PFSK-1 (cell line): Measurements from ENCODE around the gene ASIC2.

Source experiments
- FOXP2 ChIP-seq: optimal IDR thresholded peaks from 2 replicates; pipeline ENCODE3; 2011; ENCODE audit warnings: borderline replicate concordance, control low read depth, inconsistent platforms; ENCODE audit not compliant: insufficient read depth; ENCODE audit errors: extremely low read length, extremely low read depth
- POLR2AphosphoS5 ChIP-seq: IDR thresholded peaks from 2 replicates; pipeline ENCODE4 v1.6.1; 2012; ENCODE audit warnings: low read depth, mild to moderate bottlenecking, control low read depth, low read length, moderate library complexity
- SIN3A ChIP-seq: IDR thresholded peaks from 2 replicates; pipeline ENCODE4 v1.6.1; 2012; ENCODE audit warnings: mild to moderate bottlenecking, low read length, moderate library complexity, borderline replicate concordance; ENCODE audit not compliant: insufficient read depth
- TAF1 ChIP-seq: IDR thresholded peaks from 2 replicates; pipeline ENCODE4 v1.6.1; 2012; ENCODE audit warnings: low read length, control low read depth, borderline replicate concordance; ENCODE audit not compliant: insufficient read depth
- TF ChIP-seq, protein P1 (sequence below), 2 experiments: IDR thresholded peaks; 2 replicates each; pipeline versions ENCODE4 v1.6.1 to v1.8.0; 2011 to 2012; ENCODE audit warnings: low read depth in 2 of 2, low read length in 2 of 2, control low read depth in 1 of 2, inconsistent platforms in 1 of 2, mild to moderate bottlenecking in 1 of 2, moderate library complexity in 1 of 2; ENCODE audit not compliant: insufficient read depth in 1 of 2

The ASIC2 gene

GRCh38 chr17:33118391-33119075, 174.6 kb downstream of the ASIC2 start:
- no peak for TF ChIP-seq TAF1
- TF ChIP-seq, protein P1, sequence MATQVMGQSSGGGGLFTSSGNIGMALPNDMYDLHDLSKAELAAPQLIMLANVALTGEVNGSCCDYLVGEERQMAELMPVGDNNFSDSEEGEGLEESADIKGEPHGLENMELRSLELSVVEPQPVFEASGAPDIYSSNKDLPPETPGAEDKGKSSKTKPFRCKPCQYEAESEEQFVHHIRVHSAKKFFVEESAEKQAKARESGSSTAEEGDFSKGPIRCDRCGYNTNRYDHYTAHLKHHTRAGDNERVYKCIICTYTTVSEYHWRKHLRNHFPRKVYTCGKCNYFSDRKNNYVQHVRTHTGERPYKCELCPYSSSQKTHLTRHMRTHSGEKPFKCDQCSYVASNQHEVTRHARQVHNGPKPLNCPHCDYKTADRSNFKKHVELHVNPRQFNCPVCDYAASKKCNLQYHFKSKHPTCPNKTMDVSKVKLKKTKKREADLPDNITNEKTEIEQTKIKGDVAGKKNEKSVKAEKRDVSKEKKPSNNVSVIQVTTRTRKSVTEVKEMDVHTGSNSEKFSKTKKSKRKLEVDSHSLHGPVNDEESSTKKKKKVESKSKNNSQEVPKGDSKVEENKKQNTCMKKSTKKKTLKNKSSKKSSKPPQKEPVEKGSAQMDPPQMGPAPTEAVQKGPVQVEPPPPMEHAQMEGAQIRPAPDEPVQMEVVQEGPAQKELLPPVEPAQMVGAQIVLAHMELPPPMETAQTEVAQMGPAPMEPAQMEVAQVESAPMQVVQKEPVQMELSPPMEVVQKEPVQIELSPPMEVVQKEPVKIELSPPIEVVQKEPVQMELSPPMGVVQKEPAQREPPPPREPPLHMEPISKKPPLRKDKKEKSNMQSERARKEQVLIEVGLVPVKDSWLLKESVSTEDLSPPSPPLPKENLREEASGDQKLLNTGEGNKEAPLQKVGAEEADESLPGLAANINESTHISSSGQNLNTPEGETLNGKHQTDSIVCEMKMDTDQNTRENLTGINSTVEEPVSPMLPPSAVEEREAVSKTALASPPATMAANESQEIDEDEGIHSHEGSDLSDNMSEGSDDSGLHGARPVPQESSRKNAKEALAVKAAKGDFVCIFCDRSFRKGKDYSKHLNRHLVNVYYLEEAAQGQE (IDR thresholded peaks at IDR 0.05; ENCODE audit: insufficient read depth in 1 of 2, low read depth in 2 of 2, low read length in 2 of 2) = no peak
- TF ChIP-seq FOXP2 = no peak
- no peak for TF ChIP-seq POLR2AphosphoS5
- no peak for TF ChIP-seq SIN3A

GRCh38 chr17:33116021-33116551, 177.0 kb downstream of the ASIC2 start:
- TF ChIP-seq POLR2AphosphoS5 = no peak
- TF ChIP-seq, protein P1 (IDR thresholded peaks at IDR 0.05; ENCODE audit: insufficient read depth in 1 of 2, low read depth in 2 of 2, low read length in 2 of 2) = no peak
- TF ChIP-seq FOXP2 = no peak
- TF ChIP-seq SIN3A = no peak

DNA sequence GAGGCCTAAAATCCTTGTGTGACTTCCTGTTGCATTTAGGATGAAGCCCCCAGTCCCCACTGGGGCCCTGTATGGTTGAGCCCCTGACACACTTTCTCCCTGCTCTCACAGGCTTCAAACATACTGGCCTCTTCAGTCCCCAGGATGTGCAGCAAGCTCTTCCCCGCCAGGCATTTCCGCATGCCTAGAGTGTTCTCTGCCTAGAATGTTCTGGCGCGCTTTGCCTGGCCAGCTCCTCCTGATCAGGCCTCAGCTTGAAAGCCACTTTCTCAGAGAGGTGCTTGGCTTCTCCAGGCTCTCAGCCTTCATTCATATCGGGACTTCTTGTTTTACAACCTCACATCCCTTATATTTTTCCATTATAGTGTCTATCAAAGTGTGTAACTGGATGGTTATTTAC, 177.7 kb downstream of the ASIC2 start:
- TF ChIP-seq FOXP2 = no peak
- no peak for TF ChIP-seq TAF1
- TF ChIP-seq POLR2AphosphoS5 = no peak
- TF ChIP-seq SIN3A = no peak

- TF ChIP-seq FOXP2 (no peak), SIN3A (no peak)
Measured at GRCh38 chr17:33113991-33114370, 179.1 kb downstream of the ASIC2 start.

GRCh38 chr17:33113276-33113990, 179.7 kb downstream of the ASIC2 start:
- TF ChIP-seq TAF1 (no peak), SIN3A (no peak), FOXP2 (no peak), POLR2AphosphoS5 (no peak)
- TF ChIP-seq, protein P1 (IDR thresholded peaks at IDR 0.05; ENCODE audit: insufficient read depth in 1 of 2, low read depth in 2 of 2, low read length in 2 of 2) = no peak

GRCh38 chr17:33112763-33113162, 180.3 kb downstream of the ASIC2 start:
- TF ChIP-seq TAF1 (no peak), FOXP2 (no peak)
